ENCODE data around the gene ZNF385D.
"Not testable (repeated sequence)": the region's sequence is repeated elsewhere in the genome, so short reads cannot be mapped to it uniquely, and the experiment has no call there.

Gene ZNF385D

GRCh38 chr3:21392526-21392925 is 358.5 kb downstream of the ZNF385D start:
- TF ChIP-seq CTCF (IDR thresholded peaks at IDR 0.05; ENCODE audit: insufficient read depth, low read depth, low read length, missing control alignments): no peak
- no peak overlapping the region for H3K4me3 ChIP-seq (ENCODE audit: low read depth, low read length)
- DNase-seq (ENCODE audit: low read depth): no peak

GRCh38 chr3:21390856-21391255 is 360.2 kb downstream of the ZNF385D start:
- no peak for DNase-seq (ENCODE audit: low read depth)
- no peak overlapping the region for H3K4me3 ChIP-seq (ENCODE audit: low read depth, low read length)
- TF ChIP-seq CTCF (IDR thresholded peaks at IDR 0.05; ENCODE audit: insufficient read depth, low read depth, low read length, missing control alignments): no peak

- no peak for DNase-seq (ENCODE audit: low read depth)
- no peak for TF ChIP-seq CTCF (IDR thresholded peaks at IDR 0.05; ENCODE audit: insufficient read depth, low read depth, low read length, missing control alignments)
- H3K4me3 ChIP-seq (ENCODE audit: low read depth, low read length): no peak overlapping the region
Measured at GRCh38 chr3:21390136-21390535, 360.9 kb downstream of the ZNF385D start.

GRCh38 chr3:21387142-21387826 is 363.7 kb downstream of the ZNF385D start:
- H3K4me3 ChIP-seq (ENCODE audit: low read depth, low read length); DNase-seq (ENCODE audit: low read depth): not testable (repeated sequence)

- not testable (repeated sequence) for DNase-seq (ENCODE audit: low read depth); H3K4me3 ChIP-seq (ENCODE audit: low read depth, low read length)
Measured at GRCh38 chr3:21378036-21378435, 373.0 kb downstream of the ZNF385D start.

GRCh38 chr3:21377071-21377769 is 373.8 kb downstream of the ZNF385D start:
- TF ChIP-seq CTCF (IDR thresholded peaks at IDR 0.05; ENCODE audit: insufficient read depth, low read depth, low read length, missing control alignments): no peak
- H3K4me3 ChIP-seq (ENCODE audit: low read depth, low read length): no peak overlapping the region
- DNase-seq (ENCODE audit: low read depth): no peak

GRCh38 chr3:21372316-21372715 is 378.7 kb downstream of the ZNF385D start:
- no peak for TF ChIP-seq CTCF (IDR thresholded peaks at IDR 0.05; ENCODE audit: insufficient read depth, low read depth, low read length, missing control alignments)
- no peak overlapping the region for H3K4me3 ChIP-seq (ENCODE audit: low read depth, low read length)
- DNase-seq (ENCODE audit: low read depth): no peak

Measured in GM12865 (cell line).